GM18505 (cell line): ENCODE data around the gene RUSF1.
"Not testable (repeated sequence)": the region's sequence is repeated elsewhere in the genome, so short reads cannot be mapped to it uniquely, and the experiment has no call there.

ENCODE experiments used
- ATAC-seq: cut with Tn5 transposase; IDR thresholded peaks from one replicate; pipeline ENCODE4 v1.9.1; 2021; ENCODE audit not compliant: unreplicated experiment
- POLR2A ChIP-seq: IDR thresholded peaks from 4 replicates; pipeline ENCODE4 v1.6.1; 2011; ENCODE audit warnings: borderline replicate concordance; ENCODE audit not compliant: insufficient read depth, insufficient read length; ENCODE audit errors: extremely low read depth

RUSF1 gene

DNA sequence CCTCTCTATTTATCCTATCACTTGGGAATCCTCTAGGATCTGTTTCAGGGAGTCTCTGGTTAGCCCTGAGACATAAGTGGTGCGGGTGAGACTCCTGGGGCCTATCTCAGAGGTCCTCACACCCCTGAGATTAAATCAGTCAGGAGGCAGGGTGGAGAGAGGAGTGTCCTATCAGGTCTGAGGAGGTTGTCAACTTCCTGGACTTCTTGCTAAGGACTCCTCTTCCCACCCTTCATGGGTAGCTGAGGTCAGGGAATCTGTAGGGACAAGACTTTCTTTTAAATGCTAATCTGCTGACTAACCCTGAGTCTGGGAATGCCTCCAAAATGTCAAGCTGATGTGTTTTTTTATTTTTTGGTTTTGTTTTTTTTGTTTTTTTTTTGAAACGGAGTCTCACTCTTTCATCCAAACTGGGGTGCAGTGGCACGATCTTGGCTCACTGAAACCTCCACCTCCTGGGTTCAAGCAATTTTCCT is 55.5 kb downstream of the RUSF1 start:
- no peak for ATAC-seq
- no peak for TF ChIP-seq POLR2A

DNA sequence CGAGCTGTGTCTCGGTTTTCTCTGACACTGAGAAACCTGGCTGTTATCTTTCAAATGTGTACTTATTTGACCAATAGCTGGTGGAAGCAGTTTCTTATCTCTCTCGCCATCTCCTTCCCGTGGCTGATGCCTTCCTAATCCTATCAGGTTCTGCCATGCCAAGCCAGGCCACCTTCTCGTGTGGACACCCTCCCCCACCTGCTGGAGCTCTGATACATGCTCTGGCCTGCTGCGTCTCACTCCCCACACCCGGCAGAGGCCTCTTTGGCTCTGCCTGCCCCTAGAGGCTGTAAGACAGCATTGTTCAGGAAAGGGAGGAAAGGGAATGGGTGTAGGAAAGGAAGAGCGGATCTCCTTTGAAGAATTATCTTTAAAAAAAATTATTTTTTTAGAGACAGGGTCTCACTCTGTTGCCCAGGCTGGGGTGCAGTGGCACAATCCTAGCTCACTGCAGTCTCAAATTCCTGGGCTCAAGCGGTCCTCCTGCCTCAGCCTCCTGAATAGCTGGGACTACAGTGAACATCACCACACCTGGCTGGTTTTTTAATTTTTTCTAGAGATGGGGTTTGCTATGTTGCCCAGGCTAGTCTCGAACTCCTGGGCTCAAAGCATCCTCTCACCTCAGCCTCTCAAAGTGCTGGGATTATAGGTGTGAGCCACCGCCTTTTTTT is 56.4 kb downstream of the RUSF1 start:
- TF ChIP-seq POLR2A = no peak
- ATAC-seq = no peak

DNA sequence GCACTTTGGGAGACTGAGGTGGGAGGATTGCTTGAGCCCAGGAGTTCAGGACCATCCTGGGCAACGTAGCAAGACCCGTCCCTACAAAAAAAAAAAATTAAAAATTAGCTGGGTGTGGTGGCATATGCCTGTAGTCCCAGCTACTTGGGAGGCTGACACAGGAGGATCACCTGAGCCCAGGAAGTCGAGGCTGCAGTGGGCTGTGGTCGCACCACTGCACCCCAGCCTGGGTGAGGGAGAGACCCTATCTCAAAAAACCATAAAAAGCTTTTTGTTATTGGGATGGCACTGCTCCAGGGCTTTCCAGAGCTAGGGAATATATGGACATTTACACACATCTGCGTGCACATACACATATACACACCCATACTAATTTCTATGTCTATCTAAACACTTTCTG is 57.0 kb downstream of the RUSF1 start:
- ATAC-seq = no peak
- no peak for TF ChIP-seq POLR2A

DNA sequence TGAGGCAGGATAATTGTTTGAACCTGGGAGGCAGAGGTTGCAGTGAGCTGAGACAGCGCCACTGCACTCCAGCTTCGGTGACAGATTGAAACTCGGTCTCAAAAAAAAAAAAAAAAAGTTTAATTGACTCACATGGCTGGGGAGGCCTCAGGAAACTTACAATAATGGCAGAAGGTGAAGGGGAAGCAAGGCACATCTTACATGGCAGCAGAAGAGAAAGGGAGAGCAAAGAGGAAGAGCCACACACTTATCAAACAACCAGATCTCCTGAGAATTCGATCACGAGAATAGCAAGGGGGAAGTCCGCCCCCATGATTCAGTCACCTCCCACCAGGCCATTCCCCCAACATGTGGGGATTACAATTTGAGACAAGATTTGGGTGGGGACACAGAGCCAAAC is 62.3 kb downstream of the RUSF1 start:
- not testable (repeated sequence) for ATAC-seq

DNA sequence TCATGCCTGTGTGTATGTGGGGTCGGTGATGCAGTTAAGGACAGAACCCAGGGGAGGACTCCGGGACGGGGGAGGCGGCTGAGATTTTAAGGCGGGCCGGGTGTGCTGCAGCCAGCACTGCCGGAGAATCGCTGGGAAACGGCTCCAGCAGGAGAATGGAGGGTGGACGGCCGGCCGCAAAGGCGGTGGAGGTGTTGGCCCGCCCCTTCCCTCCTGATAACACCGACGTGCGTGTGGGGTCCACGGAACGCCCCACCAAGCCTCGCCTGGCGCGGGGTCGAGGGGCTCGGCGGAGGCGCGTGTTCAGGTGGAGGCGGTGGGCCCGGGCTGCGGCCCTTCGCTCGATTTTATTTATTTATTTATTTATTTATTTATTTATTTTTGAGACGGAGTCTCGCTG is 66.2 kb downstream of the RUSF1 start:
- ATAC-seq = no peak
- no peak for TF ChIP-seq POLR2A

DNA sequence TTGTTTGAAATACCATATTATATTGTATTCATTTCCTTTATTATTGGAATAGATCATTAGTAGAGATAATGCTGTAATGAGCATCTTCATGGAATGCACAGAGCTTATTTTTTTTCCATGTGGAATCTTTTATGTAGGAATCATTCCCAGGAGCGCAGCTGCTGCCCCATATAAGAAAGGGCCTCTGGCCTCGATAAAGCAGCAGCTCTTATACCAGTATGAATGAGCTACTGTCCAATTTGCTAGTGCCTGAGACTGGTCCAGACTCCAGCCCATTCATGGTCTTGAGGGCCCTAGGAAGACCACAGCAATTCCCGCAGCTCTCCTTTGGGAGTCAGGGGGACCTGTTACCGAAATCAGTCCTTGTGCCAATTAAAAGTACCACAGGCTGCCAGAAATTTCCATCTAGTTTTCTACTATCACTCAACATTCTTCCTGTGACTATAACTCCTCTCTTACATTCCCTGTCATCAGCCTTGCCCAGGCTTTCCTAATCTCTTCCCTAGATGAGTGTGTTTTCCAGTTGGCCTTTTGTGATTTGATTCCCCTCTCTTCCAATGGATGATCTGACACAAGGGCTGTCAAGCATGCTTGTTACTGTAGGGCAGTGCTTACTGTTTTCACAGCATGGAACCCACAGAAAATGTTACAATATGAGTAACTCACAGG is 67.5 kb downstream of the RUSF1 start:
- ATAC-seq = no peak

DNA sequence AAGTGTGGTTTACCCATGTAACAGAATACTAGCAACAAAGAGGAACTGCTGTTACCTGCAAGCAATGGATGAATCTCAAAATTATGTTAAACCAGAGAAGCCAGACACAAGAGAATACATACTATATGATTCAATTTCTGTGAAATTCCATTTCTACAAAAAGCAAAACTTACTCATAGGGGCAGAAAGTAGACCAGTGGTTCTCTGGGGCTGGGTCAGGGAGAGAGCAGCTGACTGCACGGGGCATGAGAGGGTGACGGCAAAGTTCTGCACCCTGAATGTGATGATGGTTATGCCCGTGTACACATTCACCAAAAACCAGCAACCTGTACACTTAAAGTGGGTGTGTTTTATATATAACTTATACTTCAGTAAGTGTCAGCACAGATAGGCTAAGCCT is 68.7 kb downstream of the RUSF1 start:
- ATAC-seq = no peak
- no peak for TF ChIP-seq POLR2A

More for the DNA sequence above, 67.5 kb downstream of the RUSF1 start:
- no peak for TF ChIP-seq POLR2A
